Endothelial cell of umbilical vein (primary cell): ENCODE measurements around the gene GNA12.

Source experiments
- FOS ChIP-seq: IDR thresholded peaks from 2 replicates; pipeline ENCODE4 v1.6.1; 2011; ENCODE audit warnings: mild to moderate bottlenecking, low read length, moderate library complexity, borderline replicate concordance; ENCODE audit not compliant: insufficient read depth
- POLR2AphosphoS5 ChIP-seq: IDR thresholded peaks from 2 replicates; pipeline ENCODE4 v1.6.1; 2012; ENCODE audit warnings: low read depth, mild to moderate bottlenecking, control low read depth, low read length, moderate library complexity; ENCODE audit not compliant: insufficient read depth
- TF ChIP-seq, protein P1 (sequence below), 2 donors: IDR thresholded peaks; 1 replicate in 1 of 2; 2 replicates in 1 of 2; pipeline ENCODE4 v1.5.1; 2011; ENCODE audit warnings: low read length in 2 of 2, mild to moderate bottlenecking in 2 of 2, moderate library complexity in 2 of 2, control low read depth in 1 of 2, inconsistent platforms in 1 of 2, low read depth in 1 of 2; ENCODE audit not compliant: insufficient read depth in 1 of 2; ENCODE audit errors: extremely low read depth in 1 of 2

GRCh38 chr7:2834748-2835441 lies 9.2 kb downstream of the GNA12 start:
- TF ChIP-seq, protein P1, sequence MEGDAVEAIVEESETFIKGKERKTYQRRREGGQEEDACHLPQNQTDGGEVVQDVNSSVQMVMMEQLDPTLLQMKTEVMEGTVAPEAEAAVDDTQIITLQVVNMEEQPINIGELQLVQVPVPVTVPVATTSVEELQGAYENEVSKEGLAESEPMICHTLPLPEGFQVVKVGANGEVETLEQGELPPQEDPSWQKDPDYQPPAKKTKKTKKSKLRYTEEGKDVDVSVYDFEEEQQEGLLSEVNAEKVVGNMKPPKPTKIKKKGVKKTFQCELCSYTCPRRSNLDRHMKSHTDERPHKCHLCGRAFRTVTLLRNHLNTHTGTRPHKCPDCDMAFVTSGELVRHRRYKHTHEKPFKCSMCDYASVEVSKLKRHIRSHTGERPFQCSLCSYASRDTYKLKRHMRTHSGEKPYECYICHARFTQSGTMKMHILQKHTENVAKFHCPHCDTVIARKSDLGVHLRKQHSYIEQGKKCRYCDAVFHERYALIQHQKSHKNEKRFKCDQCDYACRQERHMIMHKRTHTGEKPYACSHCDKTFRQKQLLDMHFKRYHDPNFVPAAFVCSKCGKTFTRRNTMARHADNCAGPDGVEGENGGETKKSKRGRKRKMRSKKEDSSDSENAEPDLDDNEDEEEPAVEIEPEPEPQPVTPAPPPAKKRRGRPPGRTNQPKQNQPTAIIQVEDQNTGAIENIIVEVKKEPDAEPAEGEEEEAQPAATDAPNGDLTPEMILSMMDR (IDR thresholded peaks at IDR 0.05; ENCODE audit: extremely low read depth in 1 of 2, insufficient read depth in 1 of 2, low read depth in 1 of 2, low read length in 2 of 2) = no peak
- no peak for TF ChIP-seq POLR2AphosphoS5
- TF ChIP-seq FOS = no peak
